ENCODE results near the gene YAF2.

Gene YAF2

GRCh38 chr12:42275499-42275898 is 37.5 kb upstream of the YAF2 start:
- no peaks in the 10 kb centered on the region for H3K9me3 ChIP-seq
- no peak for DNase-seq
- H3K4me3 ChIP-seq = no peak overlapping the region
- no peaks in the 10 kb centered on the region for H3K36me3 ChIP-seq
- H3K27me3 ChIP-seq = no peaks in the 10 kb centered on the region
- H3K27ac ChIP-seq = no peak overlapping the region
- H3K4me1 ChIP-seq = no peaks in the 10 kb centered on the region
- no peak for TF ChIP-seq CTCF (IDR thresholded peaks at IDR 0.05)
- intact Hi-C loops (cut with DNase I; ENCODE audit: low total_unique reads) = no loop called here

GRCh38 chr12:42273706-42274105 is 35.7 kb upstream of the YAF2 start:
- Histone ChIP-seq H3K27ac (no peak overlapping the region), H3K9me3 (no peaks in the 10 kb centered on the region), H3K27me3 (no peaks in the 10 kb centered on the region), H3K4me3 (no peak overlapping the region), H3K36me3 (no peaks in the 10 kb centered on the region), H3K4me1 (no peaks in the 10 kb centered on the region)
- DNase-seq = no peak
- TF ChIP-seq CTCF (IDR thresholded peaks at IDR 0.05) = no peak
- intact Hi-C loops (cut with DNase I; ENCODE audit: low total_unique reads) = no loop called here

GRCh38 chr12:42270596-42270995 is 32.5 kb upstream of the YAF2 start:
- Histone ChIP-seq H3K9me3 (no peaks in the 10 kb centered on the region), H3K27me3 (peaks cover 0 to 4% of the 10 kb centered on the region in 2 donors), H3K27ac (no peak overlapping the region), H3K4me1 (no peaks in the 10 kb centered on the region), H3K4me3 (no peak overlapping the region), H3K36me3 (no peaks in the 10 kb centered on the region)
- intact Hi-C loops (cut with DNase I; ENCODE audit: low total_unique reads) = no loop called here
- DNase-seq = no peak
- TF ChIP-seq CTCF (IDR thresholded peaks at IDR 0.05) = no peak

- H3K9me3 ChIP-seq = no peaks in the 10 kb centered on the region
- TF ChIP-seq CTCF (IDR thresholded peaks at IDR 0.05) = no peak
Observed at GRCh38 chr12:42267413-42268190, 29.6 kb upstream of the YAF2 start.

GRCh38 chr12:42266579-42267230 is 28.7 kb upstream of the YAF2 start:
- DNase-seq = no peak
- Histone ChIP-seq H3K4me1 (no peaks in the 10 kb centered on the region), H3K9me3 (no peaks in the 10 kb centered on the region), H3K4me3 (no peak overlapping the region), H3K36me3 (no peaks in the 10 kb centered on the region), H3K27me3 (peaks cover 0 to 4% of the 10 kb centered on the region in 2 donors), H3K27ac (no peak overlapping the region)
- no peak for TF ChIP-seq CTCF (IDR thresholded peaks at IDR 0.05)
- intact Hi-C loops (cut with DNase I; ENCODE audit: low total_unique reads) = no loop called here

More at GRCh38 chr12:42267413-42268190, 29.6 kb upstream of the YAF2 start:
- intact Hi-C loops (cut with DNase I; ENCODE audit: low total_unique reads) = no loop called here
- DNase-seq = no peak
- Histone ChIP-seq H3K4me1 (no peaks in the 10 kb centered on the region), H3K27ac (no peak overlapping the region), H3K4me3 (no peak overlapping the region), H3K27me3 (peaks cover 0 to 4% of the 10 kb centered on the region in 2 donors), H3K36me3 (no peaks in the 10 kb centered on the region)
